GM12878 (cell line): ENCODE results near the gene ZNF350. TPM values are rescaled to one million over a fixed set of nuclear protein-coding genes. Genes with fewer than 3 reads are reported as not detected.

Experiments
- BCL3 ChIP-seq: IDR thresholded peaks from 2 replicates; pipeline ENCODE4 v1.6.1; 2011; ENCODE audit warnings: borderline replicate concordance, low read depth, mild to moderate bottlenecking, moderate library complexity, low read length; ENCODE audit not compliant: insufficient read depth, poor library complexity, severe bottlenecking
- IKZF2 ChIP-seq, 2 experiments: fragments of 450-650 bp; IDR thresholded peaks; 2 replicates each; pipeline ENCODE4 v1.6.1; 2017; ENCODE audit warnings: mild to moderate bottlenecking in 2 of 2, moderate library complexity in 2 of 2
- USF2 ChIP-seq: IDR thresholded peaks from 2 replicates; pipeline ENCODE4 v1.6.1; 2011; ENCODE audit warnings: low read depth, low read length, improper control_type of control experiment, borderline replicate concordance
- ZBTB40 ChIP-seq: fragments of 450-650 bp; IDR thresholded peaks from 2 replicates; pipeline ENCODE4 v1.6.1; 2016; ENCODE audit warnings: mild to moderate bottlenecking, moderate library complexity, borderline replicate concordance
- polyA plus RNA-seq, 11 experiments: library from polyadenylated mRNA; depleted of rRNA in 4 of 11; unstranded in 6 of 11; stranded (reverse) in 5 of 11; fragments of >200 nt; fragmentation: Nextera tagmentation in 4 of 11; fragmentation: Illumina TruSeq in 1 of 11; extraction: Ambion mirVana in 4 of 11; extraction: Trizol in 1 of 11; gene quantifications; 1 replicate in 1 of 11; 2 replicates in 10 of 11; pipeline versions ENCODE4 v1.2.1 to v1.2.3, GENCODE V29; 2011 to 2016; ENCODE audit warnings: inconsistent platforms in 2 of 11, missing spikeins in 2 of 11, low read depth in 1 of 11
- total RNA-seq, 4 experiments: library from RNA; depleted of rRNA in 3 of 4; stranded (reverse); fragments of >200 nt in 3 of 4; fragmentation: Illumina TruSeq in 1 of 4; extraction: Trizol in 1 of 4; gene quantifications; 2 replicates each; pipeline versions ENCODE4 v1.2.1 to v1.2.3, GENCODE V29; 2013 to 2021

The ZNF350 gene
- total and polyA plus RNA-seq, 10 of the 15 experiments (the other 5 are each of a cell fraction or from before 2014, with no cell fraction given): 6.4 to 11.8 (median 10.0) TPM

GRCh38 chr19:51926784-51927741 is 59.6 kb downstream of the ZNF350 start, which contains the start of gene ZNF613 (continued):
- TF ChIP-seq ZBTB40 (peak; percentile 55; the same call in 1 of the 2 replicates), USF2 (no peak), BCL3 (no peak), IKZF2 (IDR thresholded peaks at IDR 0.05) (peak; percentile 48 to 49; a peak in 3 of 4 replicates)
